Measurements from ENCODE around the gene PCDH9. TPM values are rescaled to one million over a fixed set of nuclear protein-coding genes. Genes with fewer than 3 reads are reported as not detected.

The PCDH9 gene
- total RNA-seq, 1 donor from 2014 or later: 0.21 TPM

- H3K27ac Mint-ChIP-seq: no peak overlapping the region
- H3K27me3 Mint-ChIP-seq (ENCODE audit: insufficient read depth): peaks cover 2% of the 10 kb centered on the region
- H3K9me3 Mint-ChIP-seq: no peaks in the 10 kb centered on the region
- no peaks in the 10 kb centered on the region for H3K4me1 Mint-ChIP-seq (ENCODE audit: low read depth)
- no peaks in the 10 kb centered on the region for H3K36me3 Mint-ChIP-seq (ENCODE audit: low read depth)
- intact Hi-C loops (cut with micrococcal nuclease): no loop called here
- DNase-seq (ENCODE audit: low spot score): no peak
- no peak overlapping the region for H3K4me3 Mint-ChIP-seq
Measured at GRCh38 chr13:67183151-67183550, 47.0 kb downstream of the PCDH9 start.

- no peak overlapping the region for H3K4me3 Mint-ChIP-seq
- H3K27me3 Mint-ChIP-seq (ENCODE audit: insufficient read depth): no peaks in the 10 kb centered on the region
- H3K9me3 Mint-ChIP-seq: no peaks in the 10 kb centered on the region
- no peak overlapping the region for H3K27ac Mint-ChIP-seq
- H3K36me3 Mint-ChIP-seq (ENCODE audit: low read depth): no peaks in the 10 kb centered on the region
- no peak for DNase-seq (ENCODE audit: low spot score)
- H3K4me1 Mint-ChIP-seq (ENCODE audit: low read depth): no peaks in the 10 kb centered on the region
- intact Hi-C loops (cut with micrococcal nuclease): no loop called here
Measured at GRCh38 chr13:67175836-67176459, 54.2 kb downstream of the PCDH9 start.

DNA sequence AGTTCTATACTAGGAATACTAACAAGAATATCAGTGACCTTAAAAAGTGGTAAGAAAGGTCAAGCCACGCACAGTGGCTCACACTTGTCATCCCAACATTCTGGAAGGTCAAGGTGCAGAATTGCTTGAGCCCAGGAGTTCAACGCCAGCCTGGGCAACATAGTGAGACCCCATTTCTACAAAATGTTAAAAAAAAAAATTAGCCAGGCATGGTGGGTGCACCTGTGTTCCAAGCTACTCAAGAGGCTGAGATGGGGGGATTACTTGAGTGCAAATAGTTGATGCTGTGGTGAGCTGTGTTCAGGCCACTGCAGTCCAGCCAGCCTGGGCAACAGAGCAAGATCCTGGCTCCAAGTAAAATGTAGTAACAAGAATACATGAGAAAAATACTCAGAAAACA is 61.8 kb downstream of the PCDH9 start:
- H3K27ac Mint-ChIP-seq: no peak overlapping the region
- no peaks in the 10 kb centered on the region for H3K27me3 Mint-ChIP-seq (ENCODE audit: insufficient read depth)
- no peaks in the 10 kb centered on the region for H3K9me3 Mint-ChIP-seq
- intact Hi-C loops (cut with micrococcal nuclease): no loop called here
- no peak overlapping the region for H3K4me3 Mint-ChIP-seq
- H3K4me1 Mint-ChIP-seq (ENCODE audit: low read depth): no peaks in the 10 kb centered on the region
- no peak for DNase-seq (ENCODE audit: low spot score)
- no peaks in the 10 kb centered on the region for H3K36me3 Mint-ChIP-seq (ENCODE audit: low read depth)

- DNase-seq (ENCODE audit: low spot score): no peak
- no peaks in the 10 kb centered on the region for H3K4me1 Mint-ChIP-seq (ENCODE audit: low read depth)
- H3K36me3 Mint-ChIP-seq (ENCODE audit: low read depth): no peaks in the 10 kb centered on the region
- no peak overlapping the region for H3K4me3 Mint-ChIP-seq
- intact Hi-C loops (cut with micrococcal nuclease): no loop called here
- H3K27me3 Mint-ChIP-seq (ENCODE audit: insufficient read depth): no peaks in the 10 kb centered on the region
- H3K27ac Mint-ChIP-seq: no peak overlapping the region
- H3K9me3 Mint-ChIP-seq: no peaks in the 10 kb centered on the region
Measured at GRCh38 chr13:67167420-67167819, 62.7 kb downstream of the PCDH9 start.

DNA sequence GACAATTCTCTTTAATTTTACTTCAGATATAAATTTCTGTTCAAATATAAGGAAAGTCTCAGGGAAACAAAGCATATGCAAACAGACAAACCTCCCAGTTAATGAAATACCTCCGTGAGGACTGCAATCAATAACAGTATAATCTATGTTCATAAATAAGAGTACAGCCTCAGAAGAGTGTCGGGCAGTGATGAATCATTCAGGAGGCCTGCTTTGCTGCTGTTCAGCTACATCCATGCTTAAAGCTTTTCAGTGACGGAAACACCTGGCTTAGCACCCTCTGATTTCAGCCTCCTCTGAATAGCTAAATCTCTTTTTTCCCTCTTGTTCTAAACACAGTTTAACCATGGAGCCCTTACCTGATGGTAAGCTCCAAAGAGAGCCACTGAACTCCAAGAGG is 69.0 kb downstream of the PCDH9 start:
- no peaks in the 10 kb centered on the region for H3K36me3 Mint-ChIP-seq (ENCODE audit: low read depth)
- no peak overlapping the region for H3K4me3 Mint-ChIP-seq
- H3K4me1 Mint-ChIP-seq (ENCODE audit: low read depth): no peaks in the 10 kb centered on the region
- no peaks in the 10 kb centered on the region for H3K9me3 Mint-ChIP-seq
- intact Hi-C loops (cut with micrococcal nuclease): no loop called here
- DNase-seq (ENCODE audit: low spot score): no peak
- no peaks in the 10 kb centered on the region for H3K27me3 Mint-ChIP-seq (ENCODE audit: insufficient read depth)
- no peak overlapping the region for H3K27ac Mint-ChIP-seq

- H3K4me1 Mint-ChIP-seq (ENCODE audit: low read depth): no peaks in the 10 kb centered on the region
- H3K4me3 Mint-ChIP-seq: no peak overlapping the region
- no peak overlapping the region for H3K27ac Mint-ChIP-seq
- H3K9me3 Mint-ChIP-seq: no peaks in the 10 kb centered on the region
- H3K27me3 Mint-ChIP-seq (ENCODE audit: insufficient read depth): no peaks in the 10 kb centered on the region
- no peak for DNase-seq (ENCODE audit: low spot score)
- intact Hi-C loops (cut with micrococcal nuclease): no loop called here
- H3K36me3 Mint-ChIP-seq (ENCODE audit: low read depth): no peaks in the 10 kb centered on the region
Measured at GRCh38 chr13:67158903-67159302, 71.2 kb downstream of the PCDH9 start.

- Mint-ChIP-seq H3K9me3 (no peaks in the 10 kb centered on the region), H3K4me1 (ENCODE audit: low read depth) (no peaks in the 10 kb centered on the region), H3K36me3 (ENCODE audit: low read depth) (no peaks in the 10 kb centered on the region), H3K27ac (no peak overlapping the region), H3K4me3 (no peak overlapping the region), H3K27me3 (ENCODE audit: insufficient read depth) (no peaks in the 10 kb centered on the region)
- DNase-seq (ENCODE audit: low spot score): no peak
- intact Hi-C loops (cut with micrococcal nuclease): no loop called here
Measured at GRCh38 chr13:67156723-67157060, 73.4 kb downstream of the PCDH9 start.

DNA sequence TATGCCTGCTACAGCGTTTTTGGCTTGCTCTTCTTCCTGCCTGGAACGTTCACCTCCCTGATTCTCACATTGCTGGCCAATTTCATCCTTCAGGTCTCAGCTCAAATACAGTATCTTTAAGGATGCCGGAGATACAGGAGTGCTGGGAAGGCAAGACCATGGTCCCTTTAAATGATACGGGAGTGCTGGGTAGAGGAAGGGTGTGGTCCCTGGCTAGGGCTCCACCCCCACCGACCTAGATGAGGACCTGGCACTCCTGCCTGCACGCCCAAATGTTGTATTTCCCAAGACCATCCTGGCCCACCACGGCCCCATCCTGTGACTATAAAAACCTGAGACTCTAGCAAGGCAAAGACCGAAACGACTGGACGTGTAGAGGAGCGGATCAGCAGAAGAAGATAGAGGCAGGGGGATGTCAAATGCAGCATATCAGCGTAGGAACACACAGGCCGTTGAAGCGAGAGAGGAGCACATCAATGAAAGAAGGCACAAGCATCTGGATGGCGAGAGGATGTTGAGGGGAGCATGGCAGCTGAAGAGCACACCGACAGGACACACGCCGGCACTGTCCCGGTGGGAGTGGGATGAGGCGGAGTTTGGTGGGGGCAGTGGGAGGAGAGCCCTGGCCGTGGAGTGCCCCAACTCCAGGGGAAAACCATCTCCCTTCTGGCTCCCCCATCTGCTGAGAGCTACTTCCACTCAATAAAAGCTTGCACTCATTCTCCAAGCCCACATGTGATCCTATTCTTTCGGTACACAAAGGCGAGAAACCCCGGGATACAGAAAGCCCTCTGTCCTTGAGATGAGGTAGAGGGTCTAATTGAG is 74.0 kb downstream of the PCDH9 start:
- Mint-ChIP-seq H3K4me1 (ENCODE audit: low read depth) (no peaks in the 10 kb centered on the region), H3K27ac (no peak overlapping the region), H3K36me3 (ENCODE audit: low read depth) (no peaks in the 10 kb centered on the region), H3K4me3 (no peak overlapping the region), H3K27me3 (ENCODE audit: insufficient read depth) (no peaks in the 10 kb centered on the region), H3K9me3 (no peaks in the 10 kb centered on the region)
- no peak for DNase-seq (ENCODE audit: low spot score)
- intact Hi-C loops (cut with micrococcal nuclease): no loop called here

DNA sequence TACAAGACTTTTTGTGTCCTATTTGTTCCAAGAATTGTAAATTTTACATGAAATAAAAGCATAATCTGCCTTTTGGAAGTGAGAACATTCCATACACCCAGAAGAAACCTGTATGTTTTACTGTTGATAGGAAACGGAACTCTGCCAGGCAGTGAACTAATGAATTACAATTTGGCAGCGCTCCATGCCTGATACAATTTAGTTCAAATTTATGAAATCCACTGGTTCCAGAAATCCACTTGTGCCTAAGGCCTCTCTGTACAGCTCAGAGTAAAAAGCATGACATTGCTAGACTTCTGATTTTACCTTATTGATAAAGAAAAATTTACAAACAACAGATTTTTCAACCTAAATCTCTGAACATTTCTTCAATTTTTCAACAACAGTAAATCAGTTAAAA is 78.1 kb downstream of the PCDH9 start:
- Mint-ChIP-seq H3K9me3 (no peaks in the 10 kb centered on the region), H3K27ac (no peak overlapping the region), H3K36me3 (ENCODE audit: low read depth) (no peaks in the 10 kb centered on the region), H3K4me3 (no peak overlapping the region), H3K27me3 (ENCODE audit: insufficient read depth) (no peaks in the 10 kb centered on the region), H3K4me1 (ENCODE audit: low read depth) (no peaks in the 10 kb centered on the region)
- intact Hi-C loops (cut with micrococcal nuclease): no loop called here
- DNase-seq (ENCODE audit: low spot score): no peak

- Mint-ChIP-seq H3K4me1 (ENCODE audit: low read depth) (no peaks in the 10 kb centered on the region), H3K4me3 (no peak overlapping the region), H3K9me3 (no peaks in the 10 kb centered on the region), H3K36me3 (ENCODE audit: low read depth) (no peaks in the 10 kb centered on the region), H3K27ac (no peak overlapping the region), H3K27me3 (ENCODE audit: insufficient read depth) (no peaks in the 10 kb centered on the region)
- intact Hi-C loops (cut with micrococcal nuclease): no loop called here
- no peak for DNase-seq (ENCODE audit: low spot score)
Measured at GRCh38 chr13:67151652-67152051, 78.5 kb downstream of the PCDH9 start.

DNA sequence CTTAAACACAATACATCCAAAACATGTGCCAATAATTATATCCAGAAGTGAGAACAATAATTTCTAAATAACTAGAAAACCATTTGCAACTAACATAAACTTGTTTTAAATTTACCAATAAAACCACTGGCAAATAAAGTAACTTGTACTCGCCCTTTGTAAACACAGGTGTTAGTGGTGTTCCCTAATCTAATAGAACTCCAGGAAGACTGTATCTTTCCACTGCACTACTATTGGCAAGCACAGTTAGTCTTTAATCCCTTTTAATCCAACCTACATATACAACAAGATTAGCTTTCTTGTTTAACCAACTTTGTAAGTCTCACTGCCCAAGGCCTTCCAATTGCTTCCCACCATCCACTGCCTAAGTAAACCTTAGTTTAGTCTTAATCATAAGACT is 79.5 kb downstream of the PCDH9 start:
- Mint-ChIP-seq H3K4me3 (no peak overlapping the region), H3K9me3 (no peaks in the 10 kb centered on the region), H3K4me1 (ENCODE audit: low read depth) (no peaks in the 10 kb centered on the region), H3K36me3 (ENCODE audit: low read depth) (no peaks in the 10 kb centered on the region), H3K27me3 (ENCODE audit: insufficient read depth) (no peaks in the 10 kb centered on the region), H3K27ac (no peak overlapping the region)
- DNase-seq (ENCODE audit: low spot score): no peak
- intact Hi-C loops (cut with micrococcal nuclease): no loop called here

GRCh38 chr13:67148161-67148571 is 82.0 kb downstream of the PCDH9 start:
- no peaks in the 10 kb centered on the region for H3K9me3 Mint-ChIP-seq
- H3K27ac Mint-ChIP-seq: no peak overlapping the region
- H3K27me3 Mint-ChIP-seq (ENCODE audit: insufficient read depth): no peaks in the 10 kb centered on the region
- no peaks in the 10 kb centered on the region for H3K4me1 Mint-ChIP-seq (ENCODE audit: low read depth)
- H3K36me3 Mint-ChIP-seq (ENCODE audit: low read depth): no peaks in the 10 kb centered on the region
- intact Hi-C loops (cut with micrococcal nuclease): no loop called here
- no peak overlapping the region for H3K4me3 Mint-ChIP-seq
- no peak for DNase-seq (ENCODE audit: low spot score)

DNA sequence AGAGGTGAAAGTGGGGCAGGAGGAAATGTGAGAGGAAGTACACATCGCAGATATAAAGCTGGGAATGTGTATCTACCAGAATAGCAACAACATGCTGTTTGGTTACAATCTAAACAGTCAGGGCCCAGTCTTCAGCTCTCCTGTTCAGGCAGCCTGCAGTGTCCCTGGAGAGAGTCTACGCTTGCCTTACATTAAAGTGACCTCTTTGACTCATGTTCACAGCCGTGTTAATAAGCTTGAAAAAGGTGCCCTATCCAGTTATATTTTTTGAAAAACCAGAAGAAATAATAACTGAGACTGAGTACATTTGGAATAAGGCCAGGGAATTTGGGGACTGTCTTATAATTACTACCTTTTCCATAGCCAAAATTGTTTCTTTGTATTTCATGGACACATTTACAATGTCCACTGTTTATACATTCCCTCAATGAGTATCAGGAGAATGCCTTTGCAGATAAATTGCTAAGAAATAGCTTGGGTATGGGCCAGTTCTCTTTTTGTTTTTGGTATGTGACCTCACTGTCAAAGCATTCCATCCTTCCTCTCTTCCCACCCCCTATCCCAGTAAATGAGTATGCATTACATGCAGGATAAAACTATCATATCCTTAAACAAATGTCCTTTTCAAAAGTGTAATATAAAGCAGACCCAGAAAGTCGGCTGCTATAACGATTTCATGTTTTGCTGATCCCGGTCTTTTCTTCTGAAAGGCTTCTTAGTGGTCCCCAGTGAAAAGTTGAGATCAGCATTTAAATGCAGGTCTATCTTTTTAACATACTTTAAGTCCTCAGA is 82.6 kb downstream of the PCDH9 start:
- no peaks in the 10 kb centered on the region for H3K4me1 Mint-ChIP-seq (ENCODE audit: low read depth)
- H3K36me3 Mint-ChIP-seq (ENCODE audit: low read depth): no peaks in the 10 kb centered on the region
- DNase-seq (ENCODE audit: low spot score): no peak
- intact Hi-C loops (cut with micrococcal nuclease): no loop called here
- H3K4me3 Mint-ChIP-seq: no peak overlapping the region
- no peaks in the 10 kb centered on the region for H3K9me3 Mint-ChIP-seq
- H3K27me3 Mint-ChIP-seq (ENCODE audit: insufficient read depth): no peaks in the 10 kb centered on the region
- H3K27ac Mint-ChIP-seq: no peak overlapping the region

Measured in activated T-helper 1 cell treated with anti-CD3 and anti-CD28 coated beads, Interleukin-12 subunit alpha, Interleukin-12 subunit beta, Interleukin-2, Interleukin-4 antibody, amounts not matched to agents 30 ng/mL and 10 ng/mL and 1 ng/mL, durations not matched to agents 14 hours and 24 hours and 36 hours (primary cell).